Keratinocyte (primary cell): ENCODE results near the gene JAZF1. TPM values are rescaled to one million over a fixed set of nuclear protein-coding genes. Genes with fewer than 3 reads are reported as not detected.
A peak's percentile ranks its signal among the peaks of the same experiment; 100 is the strongest.

Experiments
- DNase-seq: peaks from one replicate; pipeline ENCODE4 v3.0.0-alpha.2; 2011; ENCODE audit warnings: low read depth, missing footprints, low spot score
- FAIRE-seq: peaks from 2 replicates; lab custom pipeline; 2011; peaks lifted over from hg19 to GRCh38; lab: Jason Lieb, UNC
- H2AFZ ChIP-seq: 2 replicates; pipeline ENCODE4 v1.6.0; 2012; ENCODE audit warnings: low read length, control low read depth, inconsistent platforms; ENCODE audit not compliant: control insufficient read depth
- H3K27ac ChIP-seq: 2 replicates; pipeline ENCODE4 v1.5.1; 2011; ENCODE audit warnings: low read length; ENCODE audit not compliant: control insufficient read depth, insufficient read depth
- H3K27me3 ChIP-seq: 3 replicates; pipeline ENCODE4 v1.6.0; 2011; ENCODE audit warnings: low read length; ENCODE audit not compliant: control insufficient read depth, insufficient read depth; ENCODE audit errors: extremely low read depth
- H3K36me3 ChIP-seq, 2 experiments: 2 replicates in 1 of 2; 3 replicates in 1 of 2; pipeline ENCODE4 v1.5.1; 2011; ENCODE audit warnings: low read length in 2 of 2, mild to moderate bottlenecking in 1 of 2; ENCODE audit not compliant: control insufficient read depth in 2 of 2, insufficient read depth in 2 of 2; ENCODE audit errors: extremely low read depth in 1 of 2
- H3K4me1 ChIP-seq: 3 replicates; pipeline ENCODE4 v1.5.1; 2011; ENCODE audit warnings: low read length; ENCODE audit not compliant: control insufficient read depth, insufficient read depth; ENCODE audit errors: extremely low read depth
- H3K4me2 ChIP-seq: 3 replicates; pipeline ENCODE4 v1.6.0; 2011; ENCODE audit warnings: low read depth, low read length; ENCODE audit not compliant: control insufficient read depth, insufficient read depth; ENCODE audit errors: extremely low read depth
- H3K4me3 ChIP-seq, 3 experiments: fragments of 200-600 bp in 1 of 3; sonication (generic) in 1 of 3; 2 replicates in 2 of 3; 3 replicates in 1 of 3; pipeline ENCODE4 v1.5.1; 2011 to 2016; ENCODE audit warnings: low read length in 3 of 3, mild to moderate bottlenecking in 3 of 3, control low read depth in 2 of 3, inconsistent platforms in 1 of 3, low read depth in 1 of 3, mixed read lengths in 1 of 3, mixed run types in 1 of 3, moderate library complexity in 1 of 3; ENCODE audit not compliant: control insufficient read depth in 2 of 3, insufficient read depth in 2 of 3; ENCODE audit errors: extremely low read depth in 1 of 3
- H3K79me2 ChIP-seq: 2 replicates; pipeline ENCODE4 v1.6.0; 2012; ENCODE audit warnings: low read length; ENCODE audit not compliant: control insufficient read depth, insufficient read depth
- H3K9ac ChIP-seq: 3 replicates; pipeline ENCODE4 v1.6.0; 2011; ENCODE audit warnings: low read length; ENCODE audit not compliant: control insufficient read depth, insufficient read depth; ENCODE audit errors: extremely low read depth
- H3K9me1 ChIP-seq: 3 replicates; pipeline ENCODE4 v1.6.0; 2011; ENCODE audit warnings: low read length; ENCODE audit not compliant: control insufficient read depth, insufficient read depth; ENCODE audit errors: extremely low read depth
- H3K9me3 ChIP-seq: 2 replicates; pipeline ENCODE4 v1.5.1; 2012; ENCODE audit warnings: low read depth, low read length; ENCODE audit not compliant: control insufficient read depth
- H4K20me1 ChIP-seq: 3 replicates; pipeline ENCODE4 v1.6.0; 2011; ENCODE audit warnings: low read length; ENCODE audit not compliant: control insufficient read depth, insufficient read depth; ENCODE audit errors: extremely low read depth
- CTCF ChIP-seq, 3 experiments: IDR thresholded peaks in 1 of 3; conservative IDR thresholded peaks in 1 of 3; optimal IDR thresholded peaks in 1 of 3; 2 replicates in 2 of 3; 3 replicates in 1 of 3; pipeline versions ENCODE3 to v1.5.1; 2011; ENCODE audit warnings: low read length in 3 of 3, mild to moderate bottlenecking in 3 of 3, moderate library complexity in 2 of 3, control low read depth in 1 of 3, inconsistent platforms in 1 of 3; ENCODE audit not compliant: insufficient read depth in 2 of 3; ENCODE audit errors: extremely low read depth in 1 of 3
- EZH2 ChIP-seq: IDR thresholded peaks from one replicate; pipeline ENCODE4 v1.6.1; 2012; ENCODE audit warnings: inconsistent platforms, mild to moderate bottlenecking, low read length, moderate library complexity
- dilution Hi-C: fragments of 300-500 bp; cut with MboI; formaldehyde crosslinking; loops from one replicate; pipeline ENCODE4 v1.7.0; 2020; ENCODE audit warnings: low sequenced_read_pairs; ENCODE audit not compliant: extremely low pct_ligation_motif_present
- polyA plus RNA-seq, 5 experiments: library from polyadenylated mRNA; depleted of rRNA in 3 of 5; stranded (reverse) in 3 of 5; stranded (forward) in 1 of 5; unstranded in 1 of 5; fragments of >200 nt; gene quantifications; 1 replicate in 1 of 5; 2 replicates in 3 of 5; 3 replicates in 1 of 5; pipeline versions ENCODE4 v1.2.1 to v1.2.3, GENCODE V29; 2011 to 2012; ENCODE audit warnings: missing spikeins in 2 of 5, low read depth in 1 of 5, low replicate concordance in 1 of 5

JAZF1 gene
- polyA plus RNA-seq, 1 donor (not counting 4 experiments of a cell fraction or from before 2014, with no cell fraction given): 2.5 TPM

GRCh38 chr7:28133872-28134271 lies 46.7 kb downstream of the JAZF1 start:
- Histone ChIP-seq H3K9me1 (peaks cover 4% of the 10 kb centered on the region), H3K4me3 (no peak overlapping the region), H3K4me2 (no peak overlapping the region), H3K79me2 (no peaks in the 10 kb centered on the region), H3K27me3 (no peaks in the 10 kb centered on the region), H3K4me1 (no peaks in the 10 kb centered on the region), H4K20me1 (no peaks in the 10 kb centered on the region), H3K9me3 (no peaks in the 10 kb centered on the region), H3K36me3 (no peaks in the 10 kb centered on the region), H3K27ac (no peak overlapping the region), H2AFZ (no peak overlapping the region), H3K9ac (no peak overlapping the region)
- no peak for DNase-seq
- FAIRE-seq: no peak
- no peak for TF ChIP-seq EZH2
- no peak for TF ChIP-seq CTCF (optimal IDR thresholded peaks at IDR 0.05 in 1 of 3, IDR thresholded peaks at IDR 0.05 in 1 of 3, conservative IDR thresholded peaks at IDR 0.05 in 1 of 3; ENCODE audit: extremely low read depth in 1 of 3, insufficient read depth in 2 of 3, low read length in 3 of 3)
- dilution Hi-C loops: no loop called here

GRCh38 chr7:28132959-28133870 lies 47.4 kb downstream of the JAZF1 start:
- Histone ChIP-seq H3K27me3 (no peaks in the 10 kb centered on the region), H3K4me2 (no peak overlapping the region), H3K9ac (no peak overlapping the region), H2AFZ (no peak overlapping the region), H3K9me1 (peaks cover 4% of the 10 kb centered on the region), H3K9me3 (no peaks in the 10 kb centered on the region), H4K20me1 (no peaks in the 10 kb centered on the region), H3K4me3 (no peak overlapping the region), H3K4me1 (no peaks in the 10 kb centered on the region), H3K79me2 (no peaks in the 10 kb centered on the region), H3K27ac (no peak overlapping the region), H3K36me3 (no peaks in the 10 kb centered on the region)
- dilution Hi-C loops: no loop called here
- DNase-seq (no peak), FAIRE-seq (peak; percentile 17)
- no peak for TF ChIP-seq EZH2
- TF ChIP-seq CTCF (optimal IDR thresholded peaks at IDR 0.05 in 1 of 3, IDR thresholded peaks at IDR 0.05 in 1 of 3, conservative IDR thresholded peaks at IDR 0.05 in 1 of 3; ENCODE audit: extremely low read depth in 1 of 3, insufficient read depth in 2 of 3, low read length in 3 of 3): no peak
